NT2/D1 (cell line): ENCODE measurements around the gene WNK2.

Experiments used
- SUZ12 ChIP-seq: IDR thresholded peaks from 2 replicates; pipeline ENCODE4 v1.6.1; 2011; ENCODE audit not compliant: insufficient read length, insufficient read depth; ENCODE audit errors: extremely low read depth
- YY1 ChIP-seq: IDR thresholded peaks from 2 replicates; pipeline ENCODE4 v1.6.1; 2011; ENCODE audit not compliant: insufficient read length, insufficient read depth
- ZNF274 ChIP-seq: IDR thresholded peaks from 2 replicates; pipeline ENCODE4 v1.6.1; 2011; ENCODE audit warnings: mild to moderate bottlenecking, low read depth, low read length

DNA sequence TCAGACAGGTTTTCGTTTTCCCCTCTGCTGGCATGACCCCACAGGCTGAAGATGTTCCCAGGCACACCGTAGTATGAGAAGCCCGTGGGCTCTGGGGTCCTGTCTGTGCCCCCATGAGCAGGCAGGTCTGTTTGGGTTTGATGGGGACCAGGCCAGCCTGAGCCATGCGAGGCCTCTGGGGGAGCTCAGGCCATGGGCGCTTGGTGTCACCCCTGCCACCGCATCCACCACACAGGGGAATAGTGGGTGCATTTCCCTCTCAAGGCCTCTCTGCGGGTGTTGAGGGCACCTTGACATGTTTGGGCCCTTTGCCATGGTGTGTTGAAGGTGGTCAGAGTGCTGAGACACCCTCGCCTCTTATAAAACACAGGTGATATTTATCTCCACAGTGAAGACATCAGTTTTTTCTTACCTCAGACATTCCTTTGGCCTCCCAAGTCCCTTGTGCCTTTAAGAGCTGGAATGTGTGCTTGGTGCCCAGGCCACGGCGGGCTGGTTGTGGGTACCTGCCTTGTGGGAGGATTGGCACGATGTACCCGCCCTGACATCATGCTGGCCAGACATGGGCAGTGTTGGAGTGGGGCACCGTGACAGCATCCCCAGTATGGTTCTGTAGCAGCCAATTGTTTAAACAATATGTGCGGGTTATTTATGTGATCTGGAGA lies 68.3 kb downstream of the WNK2 start:
- TF ChIP-seq YY1 (no peak), ZNF274 (no peak), SUZ12 (no peak)
